GM23338 (cell line): ENCODE results near the gene EFCAB8. TPM values are rescaled to one million over a fixed set of nuclear protein-coding genes. Genes with fewer than 3 reads are reported as not detected.
A peak's percentile ranks its signal among the peaks of the same experiment; 100 is the strongest.

Experiments used
- ATAC-seq: fragments of 200-7000 bp; cut with Tn5 transposase; 3 replicates; pipeline ENCODE4 v1.9.1; 2020
- DNase-seq: peaks from one replicate; pipeline ENCODE4 v3.0.0-alpha.2; 2015; ENCODE audit warnings: low spot score
- H2AFZ ChIP-seq: fragments of 200-600 bp; sonication (generic); 2 replicates; pipeline ENCODE4 v1.8.0; 2016; ENCODE audit warnings: antibody characterized with exemption, mild to moderate bottlenecking, moderate library complexity
- H3F3A ChIP-seq: fragments of 200-600 bp; sonication (generic); replicated peaks from 2 replicates; pipeline ENCODE4 v1.8.0; 2017; ENCODE audit warnings: antibody characterized with exemption, mixed run types, low read depth
- H3K27ac ChIP-seq: fragments of 200-600 bp; sonication (generic); 2 replicates; pipeline ENCODE4 v1.6.1; 2016; ENCODE audit warnings: low read depth
- H3K27me3 ChIP-seq: fragments of 200-600 bp; sonication (generic); 2 replicates; pipeline ENCODE4 v1.8.0; 2016; ENCODE audit warnings: mild to moderate bottlenecking, mixed run types, moderate library complexity; ENCODE audit not compliant: insufficient read depth
- H3K36me3 ChIP-seq: fragments of 200-600 bp; sonication (generic); 2 replicates; pipeline ENCODE4 v1.8.0; 2016; ENCODE audit warnings: mild to moderate bottlenecking; ENCODE audit not compliant: insufficient read depth
- H3K4me1 ChIP-seq: fragments of 200-600 bp; sonication (generic); 2 replicates; pipeline ENCODE4 v1.8.0; 2016; ENCODE audit warnings: mild to moderate bottlenecking, moderate library complexity; ENCODE audit not compliant: insufficient read depth
- H3K4me2 ChIP-seq: fragments of 200-600 bp; sonication (generic); 2 replicates; pipeline ENCODE4 v1.7.1; 2017; ENCODE audit warnings: mixed run types
- H3K4me3 ChIP-seq: fragments of 200-600 bp; sonication (generic); 2 replicates; pipeline ENCODE4 v1.6.1; 2016; ENCODE audit warnings: mixed run types
- H3K79me2 ChIP-seq: fragments of 200-600 bp; sonication (generic); replicated peaks from 2 replicates; pipeline ENCODE4 v1.8.0; 2017; ENCODE audit warnings: mild to moderate bottlenecking; ENCODE audit not compliant: insufficient read depth
- H3K9me2 ChIP-seq: fragments of 200-600 bp; sonication (generic); 2 replicates; pipeline ENCODE4 v1.8.0; 2017; ENCODE audit not compliant: insufficient read depth
- H4K20me1 ChIP-seq: fragments of 200-600 bp; sonication (generic); replicated peaks from 2 replicates; pipeline ENCODE4 v1.8.0; 2017; ENCODE audit warnings: mild to moderate bottlenecking; ENCODE audit not compliant: insufficient read depth
- H3K27ac Mint-ChIP-seq: 2 replicates; pipeline ENCODE4 v1.8.0; 2020; ENCODE audit warnings: inconsistent platforms, mild to moderate bottlenecking, moderate library complexity, mixed read lengths
- H3K27me3 Mint-ChIP-seq: 3 replicates; pipeline ENCODE4 v1.8.0; 2022; ENCODE audit warnings: low read depth, mild to moderate bottlenecking, moderate library complexity, mixed read lengths, inconsistent platforms; ENCODE audit not compliant: insufficient read depth, poor library complexity
- H3K36me3 Mint-ChIP-seq: 3 replicates; pipeline ENCODE4 v1.8.0; 2021; ENCODE audit warnings: low read depth, mild to moderate bottlenecking, inconsistent platforms, moderate library complexity, mixed read lengths
- H3K4me1 Mint-ChIP-seq: 3 replicates; pipeline ENCODE4 v1.8.0; 2020; ENCODE audit warnings: mild to moderate bottlenecking, inconsistent platforms, mixed read lengths
- H3K4me3 Mint-ChIP-seq: 3 replicates; pipeline ENCODE4 v1.8.0; 2021; ENCODE audit warnings: moderate library complexity, mild to moderate bottlenecking, inconsistent platforms, mixed read lengths
- H3K9me3 Mint-ChIP-seq: 3 replicates; pipeline ENCODE4 v1.8.0; 2020; ENCODE audit warnings: moderate library complexity, mild to moderate bottlenecking, inconsistent platforms, mixed read lengths
- EZH2 ChIP-seq: fragments of 200-600 bp; sonication (generic); IDR thresholded peaks from one replicate; pipeline ENCODE4 v1.8.0; 2017; ENCODE audit warnings: antibody characterized with exemption, mild to moderate bottlenecking, low read depth; ENCODE audit not compliant: unreplicated experiment
- POLR2AphosphoS5 ChIP-seq: IDR thresholded peaks from 2 replicates; pipeline ENCODE4 v1.6.1; 2016; ENCODE audit warnings: antibody characterized with exemption, low read depth
- STAT1 ChIP-seq: IDR thresholded peaks from one replicate; pipeline ENCODE4 v1.6.1; 2016; ENCODE audit warnings: antibody characterized with exemption; ENCODE audit not compliant: unreplicated experiment
- ZNF114 ChIP-seq: fragments of 250-450 bp; sonication (Bioruptor Pico); IDR thresholded peaks from 2 replicates; pipeline ENCODE4 v1.5.0; 2020; ENCODE audit warnings: mild to moderate bottlenecking, moderate library complexity
- polyA plus RNA-seq: library from polyadenylated mRNA; unstranded; fragments of >200 nt; fragmentation: Nextera tagmentation; extraction: Ambion mirVana; gene quantifications from 2 replicates; pipeline ENCODE4 v1.2.1, GENCODE V29; 2016
- total RNA-seq: library from RNA; depleted of rRNA; stranded (reverse); fragments of >200 nt; shearing (Covaris generic); gene quantifications from 2 replicates; pipeline ENCODE4 v1.2.3, GENCODE V29; 2014

Gene EFCAB8
- total and polyA plus RNA-seq, 2 experiments from 2014 or later: 0.35 TPM; not detected in 1

- H3K27me3 ChIP-seq: no peaks in the 10 kb centered on the region
- peak overlapping the region; percentile 92 for H3K27ac ChIP-seq
- H3K9me2 ChIP-seq: no peaks in the 10 kb centered on the region
- H3K4me2 ChIP-seq: no peak overlapping the region
- ATAC-seq: no peak
- H4K20me1 ChIP-seq: peaks cover 51% of the 10 kb centered on the region
- H3F3A ChIP-seq: peaks cover 93% of the 10 kb centered on the region
- Mint-ChIP-seq H3K36me3 (peaks cover 60% of the 10 kb centered on the region), H3K27me3 (peaks cover 85% of the 10 kb centered on the region), H3K27ac (no peak overlapping the region), H3K9me3 (peaks cover 10% of the 10 kb centered on the region; the same call in 2 of the 3 replicates), H3K4me1 (peaks cover 54% of the 10 kb centered on the region), H3K4me3 (no peak overlapping the region)
- peaks cover 40% of the 10 kb centered on the region for H3K4me1 ChIP-seq
- no peak for TF ChIP-seq ZNF114 (CRISPR knock-in tag)
- TF ChIP-seq POLR2AphosphoS5: peak; percentile 8; the same call in 1 of the 2 replicates
- H3K36me3 ChIP-seq: peaks cover 53% of the 10 kb centered on the region
- no peak overlapping the region for H2AFZ ChIP-seq
- H3K79me2 ChIP-seq: 0 out of 2 replicates have a peak, but pooled peaks cover 3% of the 10 kb centered on the region
- DNase-seq: no peak
- no peak overlapping the region for H3K4me3 ChIP-seq
Measured at GRCh38 chr20:32809907-32810306, 48.8 kb upstream of the EFCAB8 start.

DNA sequence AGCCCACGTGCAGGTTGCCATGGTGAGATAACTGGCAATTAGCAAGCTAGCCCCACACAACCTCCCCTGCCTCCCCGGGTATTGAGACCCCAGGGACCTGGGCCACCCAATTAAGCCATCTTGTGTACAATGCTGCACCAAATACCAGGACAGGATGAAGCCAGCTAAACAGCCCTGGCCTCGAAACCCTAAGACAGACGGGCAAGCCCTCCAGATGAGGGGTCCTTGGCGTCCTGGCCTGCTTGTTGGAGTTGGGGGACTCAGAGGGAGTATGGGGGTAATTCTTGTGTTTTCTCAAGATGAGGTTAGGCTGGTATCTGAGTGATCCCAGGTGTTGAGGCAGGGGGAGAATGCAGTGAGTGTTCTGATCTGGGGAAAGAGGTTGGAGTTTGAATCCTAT, 47.8 kb upstream of the EFCAB8 start:
- H3K27ac Mint-ChIP-seq: peak overlapping the region; percentile 68
- Histone ChIP-seq H3K27ac (peak overlapping the region; percentile 92), H3K4me3 (no peak overlapping the region)

DNA sequence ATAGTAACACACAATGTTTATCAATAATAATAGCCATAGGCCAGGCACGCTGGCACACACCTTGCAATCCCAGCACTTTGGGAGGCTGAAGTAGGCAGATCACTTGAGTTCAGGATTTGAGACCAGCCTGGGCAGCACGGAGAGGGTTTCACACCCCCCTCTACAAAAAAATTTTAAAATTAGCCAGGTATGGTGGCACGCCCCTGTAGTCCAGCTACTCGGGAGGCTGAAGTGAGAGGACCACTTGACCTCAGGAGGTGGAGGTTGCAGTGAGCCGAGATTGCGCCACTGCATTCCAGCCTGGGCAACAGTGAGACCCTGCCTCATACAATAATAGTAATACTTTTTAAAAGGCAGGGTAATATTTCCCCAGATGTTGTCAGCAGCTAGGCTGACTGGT, 46.8 kb upstream of the EFCAB8 start:
- Histone ChIP-seq H3F3A (peaks cover 78% of the 10 kb centered on the region), H3K27me3 (no peaks in the 10 kb centered on the region), H3K4me2 (no peak overlapping the region), H4K20me1 (peaks cover 33% of the 10 kb centered on the region), H3K9me2 (no peaks in the 10 kb centered on the region), H3K27ac (peak overlapping the region; percentile 90), H3K4me1 (peaks cover 20% of the 10 kb centered on the region), H3K79me2 (no peaks in the 10 kb centered on the region), H3K4me3 (no peak overlapping the region), H2AFZ (no peak overlapping the region), H3K36me3 (peaks cover 33% of the 10 kb centered on the region)
- Mint-ChIP-seq H3K9me3 (peaks cover 10% of the 10 kb centered on the region; the same call in 2 of the 3 replicates), H3K4me1 (peaks cover 34% of the 10 kb centered on the region), H3K36me3 (peaks cover 40% of the 10 kb centered on the region), H3K27ac (no peak overlapping the region), H3K4me3 (no peak overlapping the region), H3K27me3 (peaks cover 81% of the 10 kb centered on the region)
- ATAC-seq (peak; percentile 1), DNase-seq (no peak)
- TF ChIP-seq POLR2AphosphoS5 (peak; percentile 9; the same call in 1 of the 2 replicates), STAT1 (no peak)

More for the DNA sequence above, 47.8 kb upstream of the EFCAB8 start:
- ATAC-seq (peak; percentile 13), DNase-seq (peak; percentile 53)
- Histone ChIP-seq H3K4me2 (no peak overlapping the region), H3K4me1 (peaks cover 30% of the 10 kb centered on the region), H3K79me2 (no peaks in the 10 kb centered on the region), H3K36me3 (peaks cover 42% of the 10 kb centered on the region), H3F3A (peaks cover 83% of the 10 kb centered on the region), H3K27me3 (no peaks in the 10 kb centered on the region), H3K9me2 (no peaks in the 10 kb centered on the region), H4K20me1 (peaks cover 41% of the 10 kb centered on the region), H2AFZ (no peak overlapping the region)
- Mint-ChIP-seq H3K4me1 (peaks cover 44% of the 10 kb centered on the region), H3K27me3 (peaks cover 79% of the 10 kb centered on the region), H3K4me3 (no peak overlapping the region), H3K9me3 (peaks cover 10% of the 10 kb centered on the region; the same call in 2 of the 3 replicates), H3K36me3 (peaks cover 49% of the 10 kb centered on the region)
- TF ChIP-seq EZH2 (no peak), POLR2AphosphoS5 (peak; percentile 87)
